Adrenal gland (tissue), 5 donors: Measurements from ENCODE around the gene C12orf54.
"Not testable (repeated sequence)": the region's sequence is repeated elsewhere in the genome, so short reads cannot be mapped to it uniquely, and the experiment has no call there.

ENCODE experiments used
- CTCF ChIP-seq, 6 experiments: fragments of 450-650 bp in 4 of 6; fragments of 200-600 bp in 2 of 6; sonication (generic) in 1 of 6; IDR thresholded peaks; 1 replicate in 5 of 6; 2 replicates in 1 of 6; pipeline versions ENCODE4 v1.5.1 to v1.8.0; 2016 to 2021; ENCODE audit warnings: antibody characterized with exemption in 6 of 6, mild to moderate bottlenecking in 2 of 6, moderate library complexity in 1 of 6
- POLR2A ChIP-seq, 2 donors: fragments of 450-650 bp; IDR thresholded peaks; one replicate each; pipeline ENCODE4 v1.6.1; 2017; ENCODE audit warnings: antibody characterized with exemption in 2 of 2, mild to moderate bottlenecking in 2 of 2, moderate library complexity in 1 of 2
- donor health status: DM: no; HTN: no; CAD: no.

DNA sequence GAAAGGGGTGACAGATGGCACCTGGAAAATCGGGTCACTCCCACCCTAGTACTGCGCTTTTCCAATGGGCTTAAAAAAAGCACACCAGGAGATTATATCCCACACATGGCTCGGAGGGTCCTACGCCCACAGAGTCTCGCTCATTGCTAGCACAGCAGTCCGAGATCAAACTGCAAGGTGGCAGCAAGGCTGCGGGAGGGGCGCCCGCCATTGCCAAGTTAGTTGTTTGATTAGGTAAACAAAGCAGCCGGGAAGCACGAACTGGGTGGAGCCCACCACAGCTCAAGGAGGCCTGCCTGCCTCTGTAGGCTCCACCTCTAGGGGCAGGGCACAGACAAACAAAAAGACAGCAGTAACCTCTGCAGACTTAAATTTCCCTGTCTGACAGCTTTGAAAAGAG, 7.8 kb upstream of the C12orf54 start:
- TF ChIP-seq CTCF, POLR2A (IDR thresholded peaks at IDR 0.05): not testable (repeated sequence)
